Keratinocyte (primary cell): ENCODE results near the gene TMEM54. TPM values are rescaled to one million over a fixed set of nuclear protein-coding genes. Genes with fewer than 3 reads are reported as not detected.

Experiments used
- DNase-seq: peaks from one replicate; pipeline ENCODE4 v3.0.0-alpha.2; 2011; ENCODE audit warnings: low read depth, missing footprints, low spot score
- FAIRE-seq: peaks from 2 replicates; lab custom pipeline; 2011; peaks lifted over from hg19 to GRCh38; lab: Jason Lieb, UNC
- H2AFZ ChIP-seq: 2 replicates; pipeline ENCODE4 v1.6.0; 2012; ENCODE audit warnings: low read length, control low read depth, inconsistent platforms; ENCODE audit not compliant: control insufficient read depth
- H3K27ac ChIP-seq: 2 replicates; pipeline ENCODE4 v1.5.1; 2011; ENCODE audit warnings: low read length; ENCODE audit not compliant: control insufficient read depth, insufficient read depth
- H3K27me3 ChIP-seq: 3 replicates; pipeline ENCODE4 v1.6.0; 2011; ENCODE audit warnings: low read length; ENCODE audit not compliant: control insufficient read depth, insufficient read depth; ENCODE audit errors: extremely low read depth
- H3K36me3 ChIP-seq, 2 experiments: 2 replicates in 1 of 2; 3 replicates in 1 of 2; pipeline ENCODE4 v1.5.1; 2011; ENCODE audit warnings: low read length in 2 of 2, mild to moderate bottlenecking in 1 of 2; ENCODE audit not compliant: control insufficient read depth in 2 of 2, insufficient read depth in 2 of 2; ENCODE audit errors: extremely low read depth in 1 of 2
- H3K4me1 ChIP-seq: 3 replicates; pipeline ENCODE4 v1.5.1; 2011; ENCODE audit warnings: low read length; ENCODE audit not compliant: control insufficient read depth, insufficient read depth; ENCODE audit errors: extremely low read depth
- H3K4me2 ChIP-seq: 3 replicates; pipeline ENCODE4 v1.6.0; 2011; ENCODE audit warnings: low read depth, low read length; ENCODE audit not compliant: control insufficient read depth, insufficient read depth; ENCODE audit errors: extremely low read depth
- H3K4me3 ChIP-seq, 3 experiments: fragments of 200-600 bp in 1 of 3; sonication (generic) in 1 of 3; 2 replicates in 2 of 3; 3 replicates in 1 of 3; pipeline ENCODE4 v1.5.1; 2011 to 2016; ENCODE audit warnings: low read length in 3 of 3, mild to moderate bottlenecking in 3 of 3, control low read depth in 2 of 3, inconsistent platforms in 1 of 3, low read depth in 1 of 3, mixed read lengths in 1 of 3, mixed run types in 1 of 3, moderate library complexity in 1 of 3; ENCODE audit not compliant: control insufficient read depth in 2 of 3, insufficient read depth in 2 of 3; ENCODE audit errors: extremely low read depth in 1 of 3
- H3K79me2 ChIP-seq: 2 replicates; pipeline ENCODE4 v1.6.0; 2012; ENCODE audit warnings: low read length; ENCODE audit not compliant: control insufficient read depth, insufficient read depth
- H3K9ac ChIP-seq: 3 replicates; pipeline ENCODE4 v1.6.0; 2011; ENCODE audit warnings: low read length; ENCODE audit not compliant: control insufficient read depth, insufficient read depth; ENCODE audit errors: extremely low read depth
- H3K9me1 ChIP-seq: 3 replicates; pipeline ENCODE4 v1.6.0; 2011; ENCODE audit warnings: low read length; ENCODE audit not compliant: control insufficient read depth, insufficient read depth; ENCODE audit errors: extremely low read depth
- H3K9me3 ChIP-seq: 2 replicates; pipeline ENCODE4 v1.5.1; 2012; ENCODE audit warnings: low read depth, low read length; ENCODE audit not compliant: control insufficient read depth
- H4K20me1 ChIP-seq: 3 replicates; pipeline ENCODE4 v1.6.0; 2011; ENCODE audit warnings: low read length; ENCODE audit not compliant: control insufficient read depth, insufficient read depth; ENCODE audit errors: extremely low read depth
- CTCF ChIP-seq, 3 experiments: IDR thresholded peaks in 1 of 3; conservative IDR thresholded peaks in 1 of 3; optimal IDR thresholded peaks in 1 of 3; 2 replicates in 2 of 3; 3 replicates in 1 of 3; pipeline versions ENCODE3 to v1.5.1; 2011; ENCODE audit warnings: low read length in 3 of 3, mild to moderate bottlenecking in 3 of 3, moderate library complexity in 2 of 3, control low read depth in 1 of 3, inconsistent platforms in 1 of 3; ENCODE audit not compliant: insufficient read depth in 2 of 3; ENCODE audit errors: extremely low read depth in 1 of 3
- EZH2 ChIP-seq: IDR thresholded peaks from one replicate; pipeline ENCODE4 v1.6.1; 2012; ENCODE audit warnings: inconsistent platforms, mild to moderate bottlenecking, low read length, moderate library complexity
- dilution Hi-C: fragments of 300-500 bp; cut with MboI; formaldehyde crosslinking; loops from one replicate; pipeline ENCODE4 v1.7.0; 2020; ENCODE audit warnings: low sequenced_read_pairs; ENCODE audit not compliant: extremely low pct_ligation_motif_present
- polyA plus RNA-seq, 5 experiments: library from polyadenylated mRNA; depleted of rRNA in 3 of 5; stranded (reverse) in 3 of 5; stranded (forward) in 1 of 5; unstranded in 1 of 5; fragments of >200 nt; gene quantifications; 1 replicate in 1 of 5; 2 replicates in 3 of 5; 3 replicates in 1 of 5; pipeline versions ENCODE4 v1.2.1 to v1.2.3, GENCODE V29; 2011 to 2012; ENCODE audit warnings: missing spikeins in 2 of 5, low read depth in 1 of 5, low replicate concordance in 1 of 5

Gene TMEM54
- polyA plus RNA-seq, 1 donor (not counting 4 experiments of a cell fraction or from before 2014, with no cell fraction given), result 59.4 TPM

GRCh38 chr1:32868806-32869455 lies 32.3 kb downstream of the TMEM54 start:
- Histone ChIP-seq H3K9ac (no peak overlapping the region), H3K4me3 (no peak overlapping the region), H3K4me2 (no peak overlapping the region), H4K20me1 (no peaks in the 10 kb centered on the region), H2AFZ (no peak overlapping the region), H3K27ac (no peak overlapping the region), H3K36me3 (no peaks in the 10 kb centered on the region), H3K27me3 (peaks cover 24% of the 10 kb centered on the region), H3K79me2 (no peaks in the 10 kb centered on the region), H3K4me1 (no peaks in the 10 kb centered on the region), H3K9me3 (no peaks in the 10 kb centered on the region), H3K9me1 (no peaks in the 10 kb centered on the region)
- FAIRE-seq, result no peak
- no peak for DNase-seq
- dilution Hi-C loops, result no loop called here
- TF ChIP-seq EZH2 (no peak), CTCF (optimal IDR thresholded peaks at IDR 0.05 in 1 of 3, IDR thresholded peaks at IDR 0.05 in 1 of 3, conservative IDR thresholded peaks at IDR 0.05 in 1 of 3; ENCODE audit: extremely low read depth in 1 of 3, insufficient read depth in 2 of 3, low read length in 3 of 3) (no peak)

GRCh38 chr1:32868085-32868484 lies 33.1 kb downstream of the TMEM54 start:
- H3K27me3 ChIP-seq, result peaks cover 24% of the 10 kb centered on the region
- H3K9me3 ChIP-seq, result no peaks in the 10 kb centered on the region
- no peak overlapping the region for H2AFZ ChIP-seq
- no peak overlapping the region for H3K27ac ChIP-seq
- dilution Hi-C loops, result no loop called here
- no peaks in the 10 kb centered on the region for H3K36me3 ChIP-seq
- no peak overlapping the region for H3K4me3 ChIP-seq
- H3K4me1 ChIP-seq, result no peaks in the 10 kb centered on the region
- FAIRE-seq, result no peak
- no peaks in the 10 kb centered on the region for H4K20me1 ChIP-seq
- H3K79me2 ChIP-seq, result no peaks in the 10 kb centered on the region
- H3K9ac ChIP-seq, result no peak overlapping the region
- no peak for DNase-seq
- TF ChIP-seq CTCF (optimal IDR thresholded peaks at IDR 0.05 in 1 of 3, IDR thresholded peaks at IDR 0.05 in 1 of 3, conservative IDR thresholded peaks at IDR 0.05 in 1 of 3; ENCODE audit: extremely low read depth in 1 of 3, insufficient read depth in 2 of 3, low read length in 3 of 3), result no peak
- no peak overlapping the region for H3K4me2 ChIP-seq
- no peaks in the 10 kb centered on the region for H3K9me1 ChIP-seq
